GM19025 (cell line): Measurements from ENCODE around the gene SIVA1.
"Not testable (repeated sequence)": the region's sequence is repeated elsewhere in the genome, so short reads cannot be mapped to it uniquely, and the experiment has no call there.

Experiments
- ATAC-seq: cut with Tn5 transposase; IDR thresholded peaks from one replicate; pipeline ENCODE4 v1.9.1; 2021; ENCODE audit warnings: mild to moderate bottlenecking, low read depth, moderate library complexity; ENCODE audit not compliant: unreplicated experiment

SIVA1 gene

GRCh38 chr14:104750056-104750752 is 2.7 kb upstream of the SIVA1 start:
- no peak for ATAC-seq

- ATAC-seq = not testable (repeated sequence)
Measured at GRCh38 chr14:104750753-104751057, 2.2 kb upstream of the SIVA1 start.

- ATAC-seq = no peak
Measured at GRCh38 chr14:104751539-104752422, 1.2 kb upstream of the SIVA1 start.

GRCh38 chr14:104752423-104752734 is 568 bp upstream of the SIVA1 start:
- ATAC-seq = no peak

- ATAC-seq = no peak
Measured at GRCh38 chr14:104753528-104754212, 723 bp downstream of the SIVA1 start.

GRCh38 chr14:104754213-104754851 is 1.4 kb downstream of the SIVA1 start:
- no peak for ATAC-seq

GRCh38 chr14:104755621-104756020 is 2.7 kb downstream of the SIVA1 start:
- no peak for ATAC-seq

GRCh38 chr14:104756477-104757237 is 3.7 kb downstream of the SIVA1 start:
- no peak for ATAC-seq

- ATAC-seq = no peak
Measured at GRCh38 chr14:104757238-104757585, 4.3 kb downstream of the SIVA1 start.

GRCh38 chr14:104757681-104758392 is 4.9 kb downstream of the SIVA1 start:
- ATAC-seq = no peak

- no peak for ATAC-seq
Measured at GRCh38 chr14:104758981-104759969, 6.3 kb downstream of the SIVA1 start.

GRCh38 chr14:104765517-104765916 is 12.6 kb downstream of the SIVA1 start:
- no peak for ATAC-seq

GRCh38 chr14:104766256-104766862 is 13.4 kb downstream of the SIVA1 start:
- ATAC-seq = no peak

- ATAC-seq = no peak
Measured at GRCh38 chr14:104766863-104767633, 14.1 kb downstream of the SIVA1 start.

- no peak for ATAC-seq
Measured at GRCh38 chr14:104767634-104767918, 14.6 kb downstream of the SIVA1 start.

- ATAC-seq = peak; percentile 55
Measured at GRCh38 chr14:104768437-104769323, 15.7 kb downstream of the SIVA1 start.
